ENCODE data around the gene COPS9. TPM values are rescaled to one million over a fixed set of nuclear protein-coding genes. Genes with fewer than 3 reads are reported as not detected.

The COPS9 gene
- total and polyA plus RNA-seq, 10 of the 15 experiments (the other 5 are each of a cell fraction or from before 2014, with no cell fraction given), result 80.8 to 419 (median 213) TPM

DNA sequence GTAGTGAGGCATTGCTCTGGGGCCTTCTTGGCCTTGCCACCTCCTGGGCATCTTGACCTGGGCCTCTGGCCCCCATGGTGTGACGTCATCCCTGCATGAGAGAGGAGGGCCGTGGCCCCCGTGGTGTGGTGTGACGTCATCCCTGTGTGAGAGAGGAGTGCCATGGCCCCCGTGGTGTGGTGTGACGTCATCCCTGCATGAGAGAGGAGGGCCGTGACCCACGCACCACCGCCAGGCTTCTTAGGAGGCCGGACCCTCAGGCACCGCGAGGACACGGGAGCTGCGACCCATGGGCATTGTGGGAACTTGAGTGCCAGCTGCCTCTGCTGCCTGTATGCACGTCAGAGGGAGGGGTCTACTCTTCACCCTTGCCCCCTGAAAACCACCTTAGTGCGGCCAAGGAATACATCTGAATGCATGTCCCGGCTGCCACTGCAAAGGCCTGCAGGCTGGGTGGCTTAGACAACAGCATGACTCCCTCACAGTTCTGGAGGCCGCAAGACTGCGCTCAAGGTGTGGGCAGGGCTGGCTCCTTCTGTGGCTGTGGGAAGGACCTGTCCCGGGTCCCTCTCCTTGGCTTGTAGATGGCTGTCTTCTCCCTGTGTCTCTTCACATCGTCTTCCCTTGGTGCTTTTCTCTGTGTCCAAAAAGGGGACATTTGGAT is 25.1 kb upstream of the COPS9 start:
- no TSS peak for BruUV-seq (replicated peaks)
- FAIRE-seq, result no peak
- no peak for ATAC-seq
- H4K20me1 ChIP-seq (ENCODE audit: control insufficient read depth, insufficient read depth), result no peaks in the 10 kb centered on the region
- intact Hi-C loops (cut with micrococcal nuclease; ENCODE audit: unreplicated experiment) (no loop called here), in situ Hi-C loops (cut with MboI) (no loop called here)
- CTCF ChIA-PET, result no interaction called here
- POLR2A ChIA-PET, result no interaction called here
- H3K9ac ChIP-seq (ENCODE audit: control insufficient read depth, insufficient read depth, low read length), result no peak overlapping the region
- TF ChIP-seq CREB1 (IDR thresholded peaks at IDR 0.05; ENCODE audit: low read depth), result peak; percentile 19; the same call in 1 of the 2 replicates
- no peak for TF ChIP-seq NFYA (IDR thresholded peaks at IDR 0.05; ENCODE audit: borderline replicate concordance, low read depth, low read length)
- TF ChIP-seq CREM (IDR thresholded peaks at IDR 0.05; ENCODE audit: low read depth), result 0 out of 2 replicates have a peak, but pooled peaks have one; percentile 24
- peak; percentile 20; the same call in 1 of the 2 replicates for TF ChIP-seq ATF7 (IDR thresholded peaks at IDR 0.05; ENCODE audit: low read depth)
- TF ChIP-seq, protein P1, sequence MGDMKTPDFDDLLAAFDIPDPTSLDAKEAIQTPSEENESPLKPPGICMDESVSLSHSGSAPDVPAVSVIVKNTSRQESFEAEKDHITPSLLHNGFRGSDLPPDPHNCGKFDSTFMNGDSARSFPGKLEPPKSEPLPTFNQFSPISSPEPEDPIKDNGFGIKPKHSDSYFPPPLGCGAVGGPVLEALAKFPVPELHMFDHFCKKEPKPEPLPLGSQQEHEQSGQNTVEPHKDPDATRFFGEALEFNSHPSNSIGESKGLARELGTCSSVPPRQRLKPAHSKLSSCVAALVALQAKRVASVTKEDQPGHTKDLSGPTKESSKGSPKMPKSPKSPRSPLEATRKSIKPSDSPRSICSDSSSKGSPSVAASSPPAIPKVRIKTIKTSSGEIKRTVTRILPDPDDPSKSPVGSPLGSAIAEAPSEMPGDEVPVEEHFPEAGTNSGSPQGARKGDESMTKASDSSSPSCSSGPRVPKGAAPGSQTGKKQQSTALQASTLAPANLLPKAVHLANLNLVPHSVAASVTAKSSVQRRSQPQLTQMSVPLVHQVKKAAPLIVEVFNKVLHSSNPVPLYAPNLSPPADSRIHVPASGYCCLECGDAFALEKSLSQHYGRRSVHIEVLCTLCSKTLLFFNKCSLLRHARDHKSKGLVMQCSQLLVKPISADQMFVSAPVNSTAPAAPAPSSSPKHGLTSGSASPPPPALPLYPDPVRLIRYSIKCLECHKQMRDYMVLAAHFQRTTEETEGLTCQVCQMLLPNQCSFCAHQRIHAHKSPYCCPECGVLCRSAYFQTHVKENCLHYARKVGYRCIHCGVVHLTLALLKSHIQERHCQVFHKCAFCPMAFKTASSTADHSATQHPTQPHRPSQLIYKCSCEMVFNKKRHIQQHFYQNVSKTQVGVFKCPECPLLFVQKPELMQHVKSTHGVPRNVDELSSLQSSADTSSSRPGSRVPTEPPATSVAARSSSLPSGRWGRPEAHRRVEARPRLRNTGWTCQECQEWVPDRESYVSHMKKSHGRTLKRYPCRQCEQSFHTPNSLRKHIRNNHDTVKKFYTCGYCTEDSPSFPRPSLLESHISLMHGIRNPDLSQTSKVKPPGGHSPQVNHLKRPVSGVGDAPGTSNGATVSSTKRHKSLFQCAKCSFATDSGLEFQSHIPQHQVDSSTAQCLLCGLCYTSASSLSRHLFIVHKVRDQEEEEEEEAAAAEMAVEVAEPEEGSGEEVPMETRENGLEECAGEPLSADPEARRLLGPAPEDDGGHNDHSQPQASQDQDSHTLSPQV (IDR thresholded peaks at IDR 0.05), result no peak
- H3K4me2 ChIP-seq (ENCODE audit: control insufficient read depth, insufficient read depth), result no peak overlapping the region
- H3K27ac ChIP-seq (ENCODE audit: control insufficient read depth, insufficient read depth), result no peak overlapping the region
- no peak overlapping the region for H2AFZ ChIP-seq (ENCODE audit: control insufficient read depth, low read depth, low read length)
- no peaks in the 10 kb centered on the region; the same call in 2 of the 3 replicates for H3K9me3 ChIP-seq (replicated peaks; ENCODE audit: control insufficient read depth, insufficient read depth, low read length)
- DNase-seq (ENCODE audit: low read depth, low spot score), result no peak
- no peak overlapping the region for H3K4me3 ChIP-seq
- no peaks in the 10 kb centered on the region for H3K27me3 ChIP-seq (replicated peaks in 1 of 2; ENCODE audit: control insufficient read depth in 2 of 2, insufficient read depth in 2 of 2, low read length in 1 of 2)
- H3K4me1 ChIP-seq (ENCODE audit: control insufficient read depth, insufficient read depth, low read length), result no peaks in the 10 kb centered on the region
- H3K79me2 ChIP-seq (ENCODE audit: control insufficient read depth, insufficient read depth, low read length), result no peaks in the 10 kb centered on the region
- SMC1A ChIA-PET (ENCODE audit: uncharacterized antibody, unreplicated experiment), result no interaction called here
- RAD21 ChIA-PET (ENCODE audit: unreplicated experiment), result no interaction called here
- H3K36me3 ChIP-seq (ENCODE audit: control insufficient read depth in 2 of 2, insufficient read depth in 2 of 2, low read length in 1 of 2), result no peaks in the 10 kb centered on the region
- 42% methylated on average over 21 of the region's 21 CpGs for WGBS (ENCODE audit: insufficient coverage, insufficient replicate concordance, low lambda C conversion rate, missing lambda C conversion rate)
